H1 (cell line): Measurements from ENCODE around the gene SESN1. TPM values are rescaled to one million over a fixed set of nuclear protein-coding genes. Genes with fewer than 3 reads are reported as not detected.

Experiments
- CTCF ChIA-PET: fragments of 300-600 bp; sonication (Branson Sonifier 250); formaldehyde crosslinking; loops from one replicate; lab custom pipeline; 2021; ENCODE audit not compliant: partially characterized antibody; lab: Charles Lee
- POLR2A ChIA-PET: fragments of 300-600 bp; sonication (Branson Sonifier 250); formaldehyde crosslinking; loops from one replicate; lab custom pipeline; 2021; ENCODE audit warnings: inconsistent platforms; ENCODE audit not compliant: partially characterized antibody; lab: Charles Lee
- DNase-seq, 2 experiments: peaks; one replicate each; pipeline versions ENCODE4 v3.0.0 to v3.0.0-alpha.2; 2010 to 2022; ENCODE audit warnings: low spot score in 2 of 2, low read depth in 1 of 2, mixed read lengths in 1 of 2
- FAIRE-seq: peaks from 2 replicates; lab custom pipeline; 2011; peaks lifted over from hg19 to GRCh38; lab: Jason Lieb, UNC
- H2AFZ ChIP-seq: 2 replicates; pipeline ENCODE4 v1.8.1; 2012; ENCODE audit warnings: low read length, inconsistent platforms
- H2AK5ac ChIP-seq: 2 replicates; pipeline ENCODE4 v1.6.1; 2013; ENCODE audit warnings: low read depth, low read length
- H2BK120ac ChIP-seq: replicated peaks from 2 replicates; pipeline ENCODE3; 2013; ENCODE audit warnings: low read depth, low read length, inconsistent platforms
- H2BK12ac ChIP-seq: 2 replicates; pipeline ENCODE4 v1.6.1; 2013; ENCODE audit warnings: low read depth, low read length
- H2BK15ac ChIP-seq: 2 replicates; pipeline ENCODE4 v1.6.1; 2013; ENCODE audit warnings: low read length
- H2BK20ac ChIP-seq: 2 replicates; pipeline ENCODE4 v1.6.1; 2013; ENCODE audit warnings: low read length
- H2BK5ac ChIP-seq: 2 replicates; pipeline ENCODE4 v1.6.1; 2013; ENCODE audit warnings: low read depth, low read length
- H3K14ac ChIP-seq: 2 replicates; pipeline ENCODE4 v1.6.1; 2013; ENCODE audit warnings: inconsistent platforms; ENCODE audit not compliant: insufficient read length
- H3K18ac ChIP-seq: 2 replicates; pipeline ENCODE4 v1.6.1; 2013; ENCODE audit warnings: low read length; ENCODE audit errors: extremely low read depth
- H3K23ac ChIP-seq: 2 replicates; pipeline ENCODE4 v1.6.1; 2013; ENCODE audit warnings: inconsistent platforms; ENCODE audit not compliant: insufficient read length
- H3K23me2 ChIP-seq: 2 replicates; pipeline ENCODE4 v1.6.1; 2013; ENCODE audit warnings: low read depth, low read length
- H3K27ac ChIP-seq: 2 replicates; pipeline ENCODE4 v1.6.1; 2011; ENCODE audit warnings: low read depth, low read length, inconsistent platforms
- H3K27me3 ChIP-seq, 4 experiments: replicated peaks in 1 of 4; 1 replicate in 1 of 4; 2 replicates in 3 of 4; pipeline versions ENCODE4 v1.6.1 to v1.8.1; 2011 to 2013; ENCODE audit warnings: low read length in 3 of 4, mild to moderate bottlenecking in 3 of 4, inconsistent platforms in 2 of 4, mixed read lengths in 2 of 4, moderate library complexity in 1 of 4; ENCODE audit not compliant: control insufficient read depth in 3 of 4, insufficient read depth in 3 of 4; ENCODE audit errors: extremely low read depth in 1 of 4
- H3K36me3 ChIP-seq, 4 experiments: 2 replicates each; pipeline versions ENCODE4 v1.6.1 to v1.8.1; 2011 to 2013; ENCODE audit warnings: mild to moderate bottlenecking in 4 of 4, low read length in 3 of 4, moderate library complexity in 2 of 4, control low read depth in 1 of 4, inconsistent platforms in 1 of 4; ENCODE audit not compliant: insufficient read depth in 4 of 4, control insufficient read depth in 2 of 4
- H3K4ac ChIP-seq: replicated peaks from 2 replicates; pipeline ENCODE3; 2013; ENCODE audit warnings: low read length, low read depth, mixed read lengths, inconsistent platforms; ENCODE audit not compliant: insufficient read length
- H3K4me1 ChIP-seq, 4 experiments: replicated peaks in 1 of 4; 1 replicate in 1 of 4; 2 replicates in 3 of 4; pipeline versions ENCODE4 v1.6.1 to v1.8.1; 2011 to 2013; ENCODE audit warnings: low read length in 3 of 4, inconsistent platforms in 2 of 4, mixed read lengths in 1 of 4; ENCODE audit not compliant: insufficient read depth in 4 of 4, control insufficient read depth in 3 of 4
- H3K4me2 ChIP-seq, 2 experiments: 2 replicates each; pipeline versions ENCODE4 v1.6.1 to v1.8.1; 2011 to 2013; ENCODE audit warnings: low read depth in 2 of 2, low read length in 2 of 2, control low read depth in 1 of 2, inconsistent platforms in 1 of 2, mild to moderate bottlenecking in 1 of 2; ENCODE audit not compliant: insufficient read depth in 1 of 2
- H3K4me3 ChIP-seq, 4 experiments: fragments of 200-600, 300-600 bp in 1 of 4; sonication (generic), shearing (Covaris generic), sonication (Bioruptor Twin) in 1 of 4; 2 replicates each; pipeline versions ENCODE4 v1.5.1 to v1.8.1; 2011 to 2016; ENCODE audit warnings: low read length in 4 of 4, low read depth in 3 of 4, control low read depth in 2 of 4, inconsistent platforms in 2 of 4, mild to moderate bottlenecking in 2 of 4, mixed read lengths in 1 of 4, moderate library complexity in 1 of 4; ENCODE audit not compliant: insufficient read depth in 2 of 4; ENCODE audit errors: extremely low read depth in 1 of 4
- H3K56ac ChIP-seq: replicated peaks from 2 replicates; pipeline ENCODE3; 2013; ENCODE audit warnings: low read depth, mild to moderate bottlenecking, mixed read lengths, low read length, inconsistent platforms; ENCODE audit not compliant: insufficient read length
- H3K79me1 ChIP-seq: 2 replicates; pipeline ENCODE4 v1.6.1; 2013; ENCODE audit warnings: low read depth, low read length, control low read depth
- H3K79me2 ChIP-seq, 2 experiments: 2 replicates each; pipeline versions ENCODE4 v1.6.1 to v1.8.1; 2012 to 2013; ENCODE audit warnings: low read length in 2 of 2, mild to moderate bottlenecking in 2 of 2, inconsistent platforms in 1 of 2; ENCODE audit not compliant: insufficient read depth in 2 of 2, control insufficient read depth in 1 of 2
- H3K9ac ChIP-seq, 4 experiments: replicated peaks in 1 of 4; 1 replicate in 1 of 4; 2 replicates in 3 of 4; pipeline versions ENCODE4 v1.6.1 to v1.8.1; 2011 to 2013; ENCODE audit warnings: low read depth in 3 of 4, low read length in 3 of 4, control low read depth in 2 of 4, mild to moderate bottlenecking in 2 of 4, moderate library complexity in 2 of 4, inconsistent platforms in 1 of 4; ENCODE audit errors: extremely low read depth in 1 of 4
- H3K9me3 ChIP-seq, 2 experiments: 2 replicates each; pipeline versions ENCODE4 v1.6.1 to v1.8.1; 2012 to 2013; ENCODE audit warnings: mild to moderate bottlenecking in 2 of 2, moderate library complexity in 2 of 2, control low read depth in 1 of 2, inconsistent platforms in 1 of 2, low read depth in 1 of 2, low read length in 1 of 2, mixed read lengths in 1 of 2; ENCODE audit not compliant: insufficient read depth in 2 of 2
- H4K20me1 ChIP-seq, 2 experiments: replicated peaks in 1 of 2; 2 replicates each; pipeline versions ENCODE3 to v1.8.1; 2011 to 2013; ENCODE audit warnings: inconsistent platforms in 2 of 2, low read length in 2 of 2, mild to moderate bottlenecking in 1 of 2; ENCODE audit not compliant: insufficient read depth in 2 of 2, control insufficient read depth in 1 of 2
- H4K5ac ChIP-seq: 2 replicates; pipeline ENCODE4 v1.6.1; 2013; ENCODE audit warnings: low read length, low read depth, mixed read lengths, inconsistent platforms; ENCODE audit not compliant: insufficient read length
- H4K8ac ChIP-seq: 2 replicates; pipeline ENCODE4 v1.8.0; 2013; ENCODE audit warnings: mild to moderate bottlenecking, moderate library complexity, low read length, inconsistent platforms; ENCODE audit not compliant: insufficient read depth; ENCODE audit errors: extremely low read depth
- H4K91ac ChIP-seq: replicated peaks from 2 replicates; pipeline ENCODE3; 2013; ENCODE audit warnings: low read length, mixed read lengths, inconsistent platforms; ENCODE audit not compliant: insufficient read length
- ASH2L ChIP-seq: fragments of 200-600, 300-600 bp; sonication (generic); IDR thresholded peaks from one replicate; pipeline ENCODE4 v1.7.1; 2017; ENCODE audit warnings: low read length
- CBX8 ChIP-seq: fragments of 300-800, 300-1000 bp; sonication (generic); IDR thresholded peaks from 2 replicates; pipeline ENCODE4 v1.7.1; 2016; ENCODE audit warnings: low read depth, low read length, borderline replicate concordance
- CHD1 ChIP-seq: IDR thresholded peaks from 2 replicates; pipeline ENCODE4 v1.6.1; 2012; ENCODE audit warnings: low read depth, low read length, improper control_type of control experiment
- NRF1 ChIP-seq: IDR thresholded peaks from 2 replicates; pipeline ENCODE4 v1.6.1; 2011; ENCODE audit warnings: mild to moderate bottlenecking, low read depth, low read length, improper control_type of control experiment
- RBBP5 ChIP-seq: IDR thresholded peaks from 2 replicates; pipeline ENCODE4 v1.7.1; 2012; ENCODE audit warnings: low read depth, mild to moderate bottlenecking, inconsistent platforms, low read length, moderate library complexity, borderline replicate concordance
- RNF2 ChIP-seq: fragments of 200-900, 300-1000 bp; sonication (generic); IDR thresholded peaks from 2 replicates; pipeline ENCODE4 v1.7.1; 2016; ENCODE audit warnings: borderline replicate concordance, low read depth, mild to moderate bottlenecking, antibody characterized with exemption, low read length; ENCODE audit not compliant: poor library complexity, severe bottlenecking; ENCODE audit errors: missing control alignments
- RXRA ChIP-seq: IDR thresholded peaks from 2 replicates; pipeline ENCODE4 v1.6.1; 2011; ENCODE audit warnings: low read depth, mild to moderate bottlenecking, low read length, moderate library complexity; ENCODE audit not compliant: insufficient read depth
- SAP30 ChIP-seq: fragments of 300-600 bp; sonication (generic); IDR thresholded peaks from 2 replicates; pipeline ENCODE4 v1.7.1; 2012; ENCODE audit warnings: low read length, moderate library complexity, mild to moderate bottlenecking, inconsistent platforms; ENCODE audit not compliant: insufficient read depth, insufficient replicate concordance
- SIX5 ChIP-seq: IDR thresholded peaks from 2 replicates; pipeline ENCODE4 v1.6.1; 2011; ENCODE audit warnings: mild to moderate bottlenecking, low read depth, low read length
- SP1 ChIP-seq: IDR thresholded peaks from 2 replicates; pipeline ENCODE4 v1.6.1; 2011; ENCODE audit warnings: low read depth, low read length
- SRF ChIP-seq: IDR thresholded peaks from 2 replicates; pipeline ENCODE4 v1.6.1; 2011; ENCODE audit warnings: mild to moderate bottlenecking, low read depth, low read length, moderate library complexity
- TCF12 ChIP-seq: IDR thresholded peaks from 2 replicates; pipeline ENCODE4 v1.6.1; 2011; ENCODE audit warnings: low read depth, mild to moderate bottlenecking, low read length
- polyA plus RNA-seq, 7 experiments: library from polyadenylated mRNA; depleted of rRNA in 3 of 7; stranded (reverse) in 5 of 7; unstranded in 2 of 7; fragments of >200 nt in 5 of 7; fragments of 200-250 nt in 2 of 7; gene quantifications; 1 replicate in 5 of 7; 2 replicates in 1 of 7; 4 replicates in 1 of 7; pipeline versions ENCODE4 v1.2.1 to v1.2.3, GENCODE V29; 2011 to 2013; ENCODE audit warnings: missing spikeins in 2 of 7, mixed read lengths in 2 of 7
- total RNA-seq: library from RNA; stranded (reverse); fragmentation: NEBNext Ultra II Directional; extraction: Animal tissue kit (Norgen Biotek cat#: 25700); gene quantifications from 2 replicates; pipeline ENCODE4 v1.2.1, GENCODE V29; 2021
- TF ChIP-seq, protein P1 (sequence below): IDR thresholded peaks from 2 replicates; pipeline ENCODE4 v1.6.1; 2012; ENCODE audit warnings: low read length, inconsistent platforms

Gene SESN1
- total and polyA plus RNA-seq, 2 of the 8 experiments (the other 6 are each of a cell fraction or from before 2014, with no cell fraction given), result 12.8 to 15.6 TPM

DNA sequence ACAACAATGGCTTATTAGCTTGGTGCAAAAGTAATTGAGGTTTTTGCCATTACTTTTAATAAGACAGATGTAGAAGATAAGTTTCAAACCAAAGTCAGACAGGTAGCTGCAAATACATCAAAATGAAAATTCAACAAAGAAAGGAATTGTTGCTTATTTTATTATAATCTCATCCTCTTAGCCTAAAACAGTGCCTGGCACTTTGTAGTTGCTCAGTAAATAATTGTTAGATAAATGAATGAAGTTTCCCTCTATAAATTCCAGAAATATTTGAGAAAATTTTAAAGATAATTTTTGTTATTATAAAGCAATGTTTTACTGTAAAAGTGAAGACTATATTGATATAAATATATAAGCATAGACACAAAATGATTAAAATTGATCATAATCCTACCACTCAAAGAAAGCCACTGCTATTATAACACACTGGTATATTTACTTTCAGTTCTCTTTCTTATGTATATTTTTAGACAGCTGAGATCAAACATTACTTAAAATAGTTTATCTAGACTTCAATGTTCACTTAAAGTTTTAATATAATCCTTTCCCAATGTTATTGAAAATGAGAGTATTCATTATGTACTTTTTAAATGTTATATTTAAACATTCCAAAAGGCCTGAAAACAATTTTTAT lies 42.5 kb downstream of the SESN1 start:
- Histone ChIP-seq H2AK5ac (no peak overlapping the region), H2AFZ (no peak overlapping the region), H3K14ac (no peak overlapping the region), H3K79me1 (no peaks in the 10 kb centered on the region), H3K27ac (no peak overlapping the region), H3K9ac (no peak overlapping the region), H3K79me2 (no peaks in the 10 kb centered on the region), H4K91ac (no peak overlapping the region), H2BK5ac (no peak overlapping the region), H3K56ac (no peak overlapping the region), H2BK120ac (no peak overlapping the region), H3K23me2 (no peaks in the 10 kb centered on the region; the same call in 1 of the 2 replicates), H3K4me1 (peaks cover 0 to 5% (median 3%) of the 10 kb centered on the region in 4 experiments; a peak in 4 of 7 replicates), H4K20me1 (no peaks in the 10 kb centered on the region), H2BK20ac (no peak overlapping the region), H3K4ac (no peak overlapping the region), H3K18ac (no peak overlapping the region), H3K9me3 (no peaks in the 10 kb centered on the region), H2BK12ac (no peak overlapping the region), H4K8ac (no peak overlapping the region), H4K5ac (no peak overlapping the region), H3K23ac (no peak overlapping the region), H3K4me2 (no peak overlapping the region), H3K36me3 (no peaks in the 10 kb centered on the region), H3K27me3 (no peaks in the 10 kb centered on the region), H3K4me3 (no peak overlapping the region), H2BK15ac (no peak overlapping the region)
- no peak for DNase-seq
- POLR2A ChIA-PET, result no interaction called here
- CTCF ChIA-PET, result interaction anchor here (0.6 to 1.6 kb wide), 3 partner anchors 8 to 170 kb away, joined by 3 to 4 read pairs (median 3); no protein-coding TSS in a partner anchor
- FAIRE-seq, result no peak
- TF ChIP-seq SIX5, result no peak
- TF ChIP-seq CHD1, result no peak
- no peak for TF ChIP-seq NRF1
- no peak for TF ChIP-seq CBX8
- no peak for TF ChIP-seq SAP30
- no peak for TF ChIP-seq RXRA
- no peak for TF ChIP-seq RBBP5
- TF ChIP-seq RNF2, result no peak
- TF ChIP-seq TCF12, result no peak
- TF ChIP-seq, protein P1, sequence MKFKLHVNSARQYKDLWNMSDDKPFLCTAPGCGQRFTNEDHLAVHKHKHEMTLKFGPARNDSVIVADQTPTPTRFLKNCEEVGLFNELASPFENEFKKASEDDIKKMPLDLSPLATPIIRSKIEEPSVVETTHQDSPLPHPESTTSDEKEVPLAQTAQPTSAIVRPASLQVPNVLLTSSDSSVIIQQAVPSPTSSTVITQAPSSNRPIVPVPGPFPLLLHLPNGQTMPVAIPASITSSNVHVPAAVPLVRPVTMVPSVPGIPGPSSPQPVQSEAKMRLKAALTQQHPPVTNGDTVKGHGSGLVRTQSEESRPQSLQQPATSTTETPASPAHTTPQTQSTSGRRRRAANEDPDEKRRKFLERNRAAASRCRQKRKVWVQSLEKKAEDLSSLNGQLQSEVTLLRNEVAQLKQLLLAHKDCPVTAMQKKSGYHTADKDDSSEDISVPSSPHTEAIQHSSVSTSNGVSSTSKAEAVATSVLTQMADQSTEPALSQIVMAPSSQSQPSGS, result no peak
- no peak for TF ChIP-seq SRF
- TF ChIP-seq ASH2L, result no peak
- TF ChIP-seq SP1, result no peak
